Motor neuron (in vitro differentiated cells): ENCODE measurements around the gene SLC22A12. TPM values are rescaled to one million over a fixed set of nuclear protein-coding genes. Genes with fewer than 3 reads are reported as not detected.
A peak's percentile ranks its signal among the peaks of the same experiment; 100 is the strongest.

Source experiments
- ATAC-seq, 8 experiments: fragments of 200-7000 bp; cut with Tn5 transposase; replicated peaks in 6 of 8; 2 replicates each; pipeline ENCODE4 v1.8.0; 2021; ENCODE audit warnings: mild to moderate bottlenecking in 8 of 8, moderate library complexity in 8 of 8
- H3K27ac ChIP-seq, 2 donors: fragments of 250-450 bp; sonication (Bioruptor Pico); 2 replicates each; pipeline ENCODE4 v1.9.0; 2021; ENCODE audit warnings: antibody characterized with exemption in 2 of 2, mild to moderate bottlenecking in 2 of 2, moderate library complexity in 1 of 2
- H3K4me1 ChIP-seq, 2 donors: fragments of 250-450 bp; sonication (Bioruptor Pico); replicated peaks in 1 of 2; 2 replicates each; pipeline ENCODE4 v1.6.1; 2021; ENCODE audit warnings: antibody characterized with exemption in 2 of 2, mild to moderate bottlenecking in 2 of 2, moderate library complexity in 1 of 2
- H3K4me3 ChIP-seq, 5 donors: fragments of 250-450 bp; sonication (Bioruptor Pico); 2 replicates each; pipeline ENCODE4 v1.9.0; 2021; ENCODE audit warnings: antibody characterized with exemption in 5 of 5, mild to moderate bottlenecking in 5 of 5, moderate library complexity in 4 of 5
- WGBS, 10 experiments: fragments of 450-650 bp; shearing (Covaris generic); methylation state at CpG; one replicate each; pipeline ENCODE4 v1.0.0; 2022; 5-methylcytosine and 5-hydroxymethylcytosine counted together
- in situ Hi-C, 9 experiments: fragments of 400-800 bp; cut with MboI; loops; one replicate each; pipeline ENCODE4 v1.15.0; 2021; ENCODE audit warnings: low sequenced_read_pairs in 9 of 9, low pct_unique_long_range_greater_than_20kb in 2 of 9; ENCODE audit not compliant: unreplicated experiment in 9 of 9
- total RNA-seq, 8 experiments: library from RNA; unstranded; fragments of 300-600 nt; gene quantifications; 2 replicates each; pipeline versions ENCODE4 v1.2.3 to v1.2.4, GENCODE V29; 2022

The SLC22A12 gene
- total RNA-seq, 8 experiments from 2014 or later = 0.05 to 0.62 (median 0.22) TPM; not detected in 4

DNA sequence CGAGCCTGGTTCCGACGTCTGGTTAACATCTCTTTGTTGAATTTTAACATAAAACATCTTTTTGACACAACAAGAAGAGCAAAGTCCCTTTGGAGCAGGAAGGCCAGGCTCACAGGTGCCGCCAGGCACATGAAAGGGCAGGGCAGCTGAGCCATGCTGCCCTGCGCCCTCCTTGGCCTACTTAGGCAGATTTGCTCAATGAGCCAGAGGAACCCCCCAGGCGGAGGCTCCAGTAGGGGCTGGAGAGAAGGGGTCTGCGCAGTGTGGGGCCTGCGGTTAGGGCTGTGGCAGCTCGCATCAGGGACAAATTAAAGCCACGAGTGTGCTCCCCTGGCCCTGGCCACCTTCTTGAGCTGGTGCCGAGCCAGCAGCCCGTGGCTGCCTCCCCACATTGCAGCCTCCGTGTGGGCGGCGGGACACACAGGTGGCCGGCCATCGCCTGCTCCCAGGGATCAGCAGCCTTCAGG, 9.9 kb upstream of the SLC22A12 start:
- in situ Hi-C loops = no loop called here

DNA sequence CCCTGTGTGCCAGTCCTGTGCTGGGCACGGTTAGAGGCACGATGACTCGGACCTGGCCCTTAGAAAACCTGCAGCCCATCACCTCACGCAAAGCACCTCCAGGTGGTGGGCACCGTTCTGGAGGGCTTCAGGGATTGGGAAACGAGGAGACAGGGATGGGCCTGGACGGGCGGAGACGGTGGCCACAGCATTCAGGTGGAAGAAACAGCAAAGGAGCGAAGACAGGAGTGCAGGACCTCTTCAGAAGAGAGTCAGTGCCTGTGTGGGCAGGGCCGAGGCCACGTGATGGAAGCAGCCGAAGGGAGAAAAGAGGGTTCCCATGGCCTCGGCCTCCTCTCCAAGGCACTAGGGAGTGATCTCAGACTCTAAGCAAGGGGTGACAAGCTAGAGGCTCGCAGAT, 8.1 kb upstream of the SLC22A12 start:
- Histone ChIP-seq H3K4me1 (no peaks in the 10 kb centered on the region), H3K27ac (no peak overlapping the region), H3K4me3 (no peak overlapping the region)
- ATAC-seq = no peak
- in situ Hi-C loops = no loop called here
- 7 to 85% (median 60%) methylated on average over 2 to 12 of the region's 15 CpGs; no CpG with 5 or more reads in 3 of the 10 experiments for WGBS, 10 experiments

More for the DNA sequence above, 9.9 kb upstream of the SLC22A12 start:
- 25 to 93% (median 72%) methylated on average over 2 to 5 of the region's 17 CpGs; no CpG with 5 or more reads in 4 of the 10 experiments for WGBS, 10 experiments
- Histone ChIP-seq H3K4me1 (no peaks in the 10 kb centered on the region), H3K27ac (no peak overlapping the region), H3K4me3 (no peak overlapping the region)
- no peak for ATAC-seq

DNA sequence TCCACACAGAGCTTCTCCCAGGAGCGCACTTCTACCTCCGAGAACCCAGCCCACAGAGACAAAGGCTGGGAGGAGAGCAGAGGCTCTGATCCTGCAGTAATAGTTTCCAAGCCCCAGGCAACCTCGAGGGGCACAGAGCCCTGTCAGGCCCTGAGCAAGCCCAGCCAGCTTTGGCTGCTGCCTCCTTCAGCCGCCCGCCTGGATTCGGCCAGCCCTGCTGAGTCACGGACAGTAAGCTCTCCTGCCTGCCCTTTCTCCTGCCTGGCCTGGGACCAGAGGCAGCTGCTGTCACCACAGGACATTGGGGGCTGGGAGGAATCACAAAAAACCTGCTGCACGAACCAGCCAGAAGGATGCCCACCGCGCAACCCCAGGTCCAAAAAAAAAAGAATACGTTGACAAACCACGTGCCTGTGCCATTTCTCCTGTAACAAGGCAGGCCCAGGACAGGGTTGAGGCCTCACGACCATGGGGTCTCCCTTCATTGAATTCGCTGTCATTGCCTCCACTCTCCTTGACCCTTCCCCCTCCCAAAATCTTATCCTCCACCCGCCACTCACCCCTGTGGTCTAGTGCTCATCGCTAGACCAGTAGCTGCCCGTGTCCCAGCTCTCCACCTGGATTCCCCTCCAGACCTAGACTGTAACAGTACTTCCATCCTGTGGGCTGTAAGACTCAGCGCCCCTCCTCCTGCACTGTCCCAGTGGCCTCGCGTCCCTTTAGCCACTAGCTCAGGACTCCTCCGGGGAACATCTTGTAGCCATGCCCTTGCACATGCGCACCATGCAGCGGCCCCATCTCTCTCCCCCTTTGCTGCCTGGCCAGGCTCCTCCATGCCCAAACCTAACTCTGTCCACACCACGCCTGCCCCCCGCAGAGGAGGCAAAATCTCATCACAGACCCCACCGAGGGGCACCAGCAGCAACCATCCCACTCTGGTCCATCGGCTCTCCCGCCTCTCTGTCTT, 7.4 kb upstream of the SLC22A12 start:
- in situ Hi-C loops = no loop called here
- 50 to 88% (median 76%) methylated on average over 4 to 18 of the region's 28 CpGs; no CpG with 5 or more reads in 3 of the 10 experiments for WGBS, 10 experiments

DNA sequence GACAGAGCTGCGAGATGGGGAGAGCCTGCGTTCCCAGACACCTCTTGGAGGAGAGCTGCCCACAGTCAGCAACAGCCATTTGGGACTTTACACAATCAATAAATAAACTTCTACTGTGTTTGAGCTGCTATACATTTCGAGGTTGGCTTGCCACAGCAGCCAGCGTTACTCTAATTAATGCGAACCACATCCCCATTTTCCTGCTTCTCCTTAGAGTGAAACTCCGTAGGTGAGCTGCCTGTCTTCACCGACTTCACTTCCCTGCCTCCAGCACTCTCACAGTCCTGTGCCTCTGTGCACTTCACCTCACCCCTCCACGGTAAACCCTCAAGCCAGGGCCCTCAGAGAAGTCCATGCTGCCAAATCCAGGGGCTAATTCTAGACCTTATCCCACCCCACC, 5.9 kb upstream of the SLC22A12 start:
- Histone ChIP-seq H3K4me1 (no peaks in the 10 kb centered on the region), H3K4me3 (no peak overlapping the region), H3K27ac (no peak overlapping the region)
- WGBS, 10 experiments = 14 to 100% (median 64%) methylated on average over 1 to 6 of the region's 8 CpGs; no CpG with 5 or more reads in 2 of the 10 experiments
- in situ Hi-C loops = no loop called here
- no peak for ATAC-seq

More for the DNA sequence above, 7.4 kb upstream of the SLC22A12 start:
- Histone ChIP-seq H3K4me1 (no peaks in the 10 kb centered on the region), H3K4me3 (no peak overlapping the region), H3K27ac (no peak overlapping the region)
- ATAC-seq = peak in 4 of 8 experiments; percentile 30 to 88 (median 60)

DNA sequence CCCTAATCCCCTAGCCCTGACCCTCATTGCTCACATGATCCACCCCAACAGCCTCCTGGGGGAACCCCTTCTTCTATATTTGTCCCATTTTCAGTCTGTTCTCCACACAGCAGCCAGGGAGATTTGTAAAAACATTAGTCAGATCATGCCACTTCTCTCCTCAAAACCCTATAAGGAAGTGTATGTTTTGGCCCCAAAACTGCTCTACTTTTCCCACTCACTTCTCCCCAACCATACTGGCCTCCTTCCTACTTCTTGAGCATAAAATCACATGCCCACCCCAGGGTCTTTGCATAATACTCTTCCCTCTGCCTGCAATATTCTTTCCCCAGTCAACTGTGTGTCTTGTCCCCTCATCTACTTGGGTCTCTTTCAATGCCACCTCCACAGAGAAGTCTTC, 4.7 kb upstream of the SLC22A12 start:
- H3K4me1 ChIP-seq = no peaks in the 10 kb centered on the region
- in situ Hi-C loops = no loop called here
- no peak for ATAC-seq
- no peak overlapping the region for H3K4me3 ChIP-seq
- H3K27ac ChIP-seq = no peak overlapping the region

DNA sequence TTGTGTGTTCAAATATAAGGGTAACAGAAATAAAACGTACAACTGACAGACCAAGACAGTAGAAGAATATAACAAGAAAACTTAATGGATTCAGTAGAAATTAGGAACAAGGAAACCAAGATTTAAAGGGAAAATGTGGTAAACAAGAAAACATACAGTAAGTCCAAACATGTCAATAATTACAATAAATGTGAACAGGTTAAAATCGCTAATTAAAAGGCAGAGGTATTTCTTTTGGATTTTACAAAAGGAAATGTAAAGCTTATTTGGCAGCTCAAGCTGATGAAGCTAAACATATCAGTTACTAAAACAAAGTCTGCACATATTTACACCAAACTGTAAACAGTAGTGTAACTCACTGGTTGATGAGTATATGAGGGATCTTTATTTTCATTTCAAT, 2.3 kb upstream of the SLC22A12 start:
- no peak for ATAC-seq
- H3K4me3 ChIP-seq = no peak overlapping the region
- in situ Hi-C loops = no loop called here
- H3K27ac ChIP-seq = no peak overlapping the region
- H3K4me1 ChIP-seq = no peaks in the 10 kb centered on the region
- 28 to 100% (median 80%) methylated on average over 1 to 2 of the region's 2 CpGs for WGBS, 10 experiments

DNA sequence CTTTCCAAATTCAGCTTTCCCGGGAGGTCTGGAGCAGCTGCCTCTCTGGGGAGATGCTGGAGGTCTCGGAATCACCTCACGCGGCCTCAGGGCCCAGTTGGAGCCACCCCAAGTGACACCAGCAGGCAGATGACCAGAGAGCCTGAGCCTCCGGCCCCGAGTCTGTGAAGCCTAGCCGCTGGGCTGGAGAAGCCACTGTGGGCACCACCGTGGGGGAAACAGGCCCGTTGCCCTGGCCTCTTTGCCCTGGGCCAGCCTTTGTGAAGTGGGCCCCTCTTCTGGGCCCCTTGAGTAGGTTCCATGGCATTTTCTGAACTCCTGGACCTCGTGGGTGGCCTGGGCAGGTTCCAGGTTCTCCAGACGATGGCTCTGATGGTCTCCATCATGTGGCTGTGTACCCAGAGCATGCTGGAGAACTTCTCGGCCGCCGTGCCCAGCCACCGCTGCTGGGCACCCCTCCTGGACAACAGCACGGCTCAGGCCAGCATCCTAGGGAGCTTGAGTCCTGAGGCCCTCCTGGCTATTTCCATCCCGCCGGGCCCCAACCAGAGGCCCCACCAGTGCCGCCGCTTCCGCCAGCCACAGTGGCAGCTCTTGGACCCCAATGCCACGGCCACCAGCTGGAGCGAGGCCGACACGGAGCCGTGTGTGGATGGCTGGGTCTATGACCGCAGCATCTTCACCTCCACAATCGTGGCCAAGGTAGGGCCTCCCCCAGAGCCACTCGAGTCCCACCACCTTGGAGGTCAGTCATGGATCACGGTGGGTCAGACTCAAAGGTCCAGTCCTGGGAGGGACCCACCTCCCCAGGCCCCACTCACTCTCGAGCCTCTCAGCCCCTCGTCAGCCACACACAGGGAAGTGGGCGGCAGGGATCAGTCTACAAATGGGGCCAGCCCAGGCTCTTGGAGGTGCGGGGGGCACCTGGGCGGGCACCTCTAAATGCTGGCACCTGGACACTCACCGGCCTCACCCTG, 525 bp downstream of the SLC22A12 start:
- 30 to 86% (median 76%) methylated on average over 4 to 9 of the region's 36 CpGs; no CpG with 5 or more reads in 6 of the 10 experiments for WGBS, 10 experiments
- no peaks in the 10 kb centered on the region for H3K4me1 ChIP-seq
- in situ Hi-C loops = no loop called here
- H3K4me3 ChIP-seq = no peak overlapping the region
- no peak for ATAC-seq
- H3K27ac ChIP-seq = no peak overlapping the region

DNA sequence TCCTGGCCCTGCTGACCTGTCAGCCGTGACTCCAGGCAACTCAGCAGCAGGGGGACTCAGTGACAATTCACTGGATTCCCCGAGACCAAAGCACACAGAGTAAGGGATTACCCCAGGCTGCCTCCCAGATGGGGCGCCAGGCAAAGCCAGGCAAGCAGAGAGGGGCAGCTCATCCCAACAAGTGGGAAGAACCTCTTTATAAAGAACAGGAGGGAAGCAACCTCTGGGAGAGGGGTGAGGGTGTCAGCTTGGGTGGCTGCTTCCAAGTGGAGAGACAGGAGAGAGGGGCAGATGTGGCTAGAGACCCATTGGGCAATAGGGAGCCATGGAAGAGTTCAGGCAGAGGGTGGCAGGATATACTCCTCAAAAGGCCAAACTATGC, 1.2 kb downstream of the SLC22A12 start:
- WGBS, 10 experiments = no CpG with 5 or more reads among the region's 3 CpGs
- Histone ChIP-seq H3K4me3 (no peak overlapping the region), H3K4me1 (no peaks in the 10 kb centered on the region), H3K27ac (no peak overlapping the region)
- no peak for ATAC-seq
- in situ Hi-C loops = no loop called here

DNA sequence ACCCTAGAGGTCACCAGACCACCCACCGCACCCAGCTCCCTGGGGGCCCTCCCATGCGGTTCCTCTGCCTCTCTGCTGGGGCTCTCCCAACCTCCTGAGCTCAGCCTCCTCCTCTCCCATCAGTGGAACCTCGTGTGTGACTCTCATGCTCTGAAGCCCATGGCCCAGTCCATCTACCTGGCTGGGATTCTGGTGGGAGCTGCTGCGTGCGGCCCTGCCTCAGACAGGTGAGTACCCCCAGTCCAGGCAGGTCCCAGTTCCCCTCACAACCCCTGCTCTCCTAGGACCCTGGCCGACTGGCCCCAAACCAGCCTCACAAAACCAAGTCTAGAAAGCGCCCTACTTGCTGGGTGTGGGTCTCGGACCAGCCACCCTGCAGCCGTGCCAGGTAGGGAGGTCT, 1.6 kb downstream of the SLC22A12 start:
- WGBS, 10 experiments = 20 to 100% (median 50%) methylated on average over 1 to 4 of the region's 9 CpGs; no CpG with 5 or more reads in 5 of the 10 experiments
- Histone ChIP-seq H3K4me1 (no peaks in the 10 kb centered on the region), H3K4me3 (no peak overlapping the region), H3K27ac (no peak overlapping the region)
- in situ Hi-C loops = no loop called here
- no peak for ATAC-seq

DNA sequence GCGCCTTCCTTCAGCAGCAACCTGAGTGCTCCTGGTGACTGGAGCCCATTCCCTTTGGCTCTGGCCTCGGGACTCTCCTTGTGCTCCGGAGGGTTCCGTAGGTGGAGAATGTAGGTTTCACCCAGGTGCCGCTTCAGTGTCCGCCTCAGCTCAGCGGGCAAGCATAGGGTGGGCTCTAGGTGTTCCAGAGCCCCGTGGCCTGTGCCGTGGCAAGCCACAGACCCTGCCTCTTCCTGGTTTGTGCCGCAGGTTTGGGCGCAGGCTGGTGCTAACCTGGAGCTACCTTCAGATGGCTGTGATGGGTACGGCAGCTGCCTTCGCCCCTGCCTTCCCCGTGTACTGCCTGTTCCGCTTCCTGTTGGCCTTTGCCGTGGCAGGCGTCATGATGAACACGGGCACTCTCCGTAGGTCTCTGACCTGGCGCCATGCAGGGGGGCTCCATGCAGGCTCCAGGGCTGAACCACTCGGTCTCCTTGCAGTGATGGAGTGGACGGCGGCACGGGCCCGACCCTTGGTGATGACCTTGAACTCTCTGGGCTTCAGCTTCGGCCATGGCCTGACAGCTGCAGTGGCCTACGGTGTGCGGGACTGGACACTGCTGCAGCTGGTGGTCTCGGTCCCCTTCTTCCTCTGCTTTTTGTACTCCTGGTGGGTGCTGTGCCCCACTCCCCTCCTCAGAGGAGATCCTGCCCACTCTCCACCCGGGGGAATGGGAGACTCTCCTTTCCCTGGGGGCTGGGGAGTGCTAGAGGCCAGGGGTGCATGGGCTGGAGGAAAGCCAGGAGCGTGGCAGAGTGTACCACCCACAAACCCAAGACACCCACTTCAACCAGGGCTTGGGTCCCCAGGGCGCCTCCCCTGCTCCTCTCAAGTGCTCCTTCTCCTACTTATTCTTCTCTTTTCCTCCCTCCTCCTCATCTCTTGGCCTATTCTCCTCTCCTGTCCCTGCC, 2.4 kb downstream of the SLC22A12 start:
- WGBS, 10 experiments = 30 to 100% (median 80%) methylated on average over 1 to 18 of the region's 32 CpGs; no CpG with 5 or more reads in 2 of the 10 experiments
- no peak for ATAC-seq
- Histone ChIP-seq H3K4me1 (no peaks in the 10 kb centered on the region), H3K4me3 (no peak overlapping the region), H3K27ac (no peak overlapping the region)
- in situ Hi-C loops = no loop called here

DNA sequence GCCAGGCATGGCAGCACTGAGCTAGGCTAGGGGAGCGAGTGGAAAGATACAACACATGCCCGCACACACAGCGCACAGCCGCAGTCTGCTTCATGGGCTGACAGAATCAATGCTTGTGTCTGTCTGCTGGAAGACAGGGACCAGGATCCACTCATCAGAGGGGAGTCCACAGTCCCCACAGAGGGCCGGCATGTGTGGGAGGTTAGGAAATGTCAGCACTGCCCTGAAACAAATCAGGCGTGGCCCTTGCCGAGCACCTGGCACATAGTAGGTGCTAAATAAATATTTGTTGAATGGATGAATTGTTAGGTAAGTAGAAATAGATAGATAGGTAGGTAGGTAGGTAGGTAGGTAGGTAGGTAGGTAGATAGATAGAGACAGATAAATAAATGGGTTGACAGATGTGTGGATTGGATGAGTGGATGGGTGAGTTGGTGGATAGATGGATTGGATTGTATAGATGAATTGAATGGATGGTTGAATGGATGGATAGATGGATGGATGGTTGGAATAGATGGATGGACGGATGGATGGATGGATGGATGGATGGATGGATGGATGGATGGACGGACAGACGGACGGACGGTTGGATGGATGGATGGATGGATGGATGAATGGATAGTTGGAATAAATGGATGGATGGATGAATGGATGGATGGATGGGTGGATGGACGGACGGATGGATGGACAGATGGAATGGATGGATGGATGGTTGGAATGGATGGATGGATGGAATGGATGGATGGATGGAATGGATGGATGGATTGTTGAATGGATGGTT, 3.3 kb downstream of the SLC22A12 start:
- ATAC-seq = no peak
- in situ Hi-C loops = no loop called here
- H3K4me1 ChIP-seq = no peaks in the 10 kb centered on the region
- WGBS, 10 experiments = 68 to 92% (median 80%) methylated on average over 5 to 10 of the region's 14 CpGs
- no peak overlapping the region for H3K27ac ChIP-seq
- no peak overlapping the region for H3K4me3 ChIP-seq
